ENCODE data around the gene RGPD4.
"Not testable (repeated sequence)": the region's sequence is repeated elsewhere in the genome, so short reads cannot be mapped to it uniquely, and the experiment has no call there.

Gene RGPD4

GRCh38 chr2:107826749-107827148 lies at the start of gene RGPD4:
Gene RGPD4, plus strand, starts transcription at chr2:107826892. Its CDS starts 122 bp downstream, at chr2:107827014.
- not testable (repeated sequence) for DNase-seq

DNA sequence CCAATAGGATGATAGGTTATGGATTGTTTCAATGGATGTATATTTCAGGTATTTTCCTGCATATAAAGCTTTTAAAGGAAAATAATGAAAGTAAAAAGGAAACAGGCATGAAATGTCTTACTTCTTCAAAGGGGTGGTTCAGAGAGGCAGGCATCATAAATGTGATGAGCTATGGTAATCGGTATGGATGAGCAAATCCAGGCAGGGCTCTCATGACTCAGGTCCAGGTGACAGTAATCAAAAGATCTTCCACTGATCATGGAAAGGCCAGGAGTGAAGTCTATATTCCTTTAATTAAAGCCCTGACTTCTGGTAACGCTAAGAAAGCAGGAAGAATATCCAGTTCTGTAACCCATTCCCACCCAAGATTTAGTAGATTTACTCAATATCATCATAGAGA lies 48.7 kb upstream of the RGPD4 start:
- DNase-seq: no peak

GRCh38 chr2:107785756-107786155 lies 40.9 kb upstream of the RGPD4 start:
- DNase-seq: no peak

DNA sequence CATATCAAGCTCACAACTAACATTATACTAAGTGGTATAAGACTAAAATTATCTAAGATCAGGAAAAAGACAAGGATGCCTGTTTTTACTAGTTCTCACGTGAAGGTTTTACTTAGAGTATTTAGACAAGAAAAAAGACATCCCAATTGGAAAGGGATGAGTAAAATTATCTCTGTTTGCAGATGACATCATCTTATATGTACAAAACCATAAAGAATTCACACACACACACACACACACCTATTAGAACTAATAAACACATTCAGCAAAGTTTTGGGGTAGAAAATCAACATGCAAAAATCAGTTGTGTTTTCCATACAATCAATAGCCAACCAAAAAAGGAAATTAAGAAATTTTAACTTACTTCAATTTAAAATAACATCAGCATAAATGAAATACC lies 35.9 kb upstream of the RGPD4 start:
- no peak for DNase-seq

GRCh38 chr2:107801498-107801897 lies 25.2 kb upstream of the RGPD4 start:
- no peak for DNase-seq

DNA sequence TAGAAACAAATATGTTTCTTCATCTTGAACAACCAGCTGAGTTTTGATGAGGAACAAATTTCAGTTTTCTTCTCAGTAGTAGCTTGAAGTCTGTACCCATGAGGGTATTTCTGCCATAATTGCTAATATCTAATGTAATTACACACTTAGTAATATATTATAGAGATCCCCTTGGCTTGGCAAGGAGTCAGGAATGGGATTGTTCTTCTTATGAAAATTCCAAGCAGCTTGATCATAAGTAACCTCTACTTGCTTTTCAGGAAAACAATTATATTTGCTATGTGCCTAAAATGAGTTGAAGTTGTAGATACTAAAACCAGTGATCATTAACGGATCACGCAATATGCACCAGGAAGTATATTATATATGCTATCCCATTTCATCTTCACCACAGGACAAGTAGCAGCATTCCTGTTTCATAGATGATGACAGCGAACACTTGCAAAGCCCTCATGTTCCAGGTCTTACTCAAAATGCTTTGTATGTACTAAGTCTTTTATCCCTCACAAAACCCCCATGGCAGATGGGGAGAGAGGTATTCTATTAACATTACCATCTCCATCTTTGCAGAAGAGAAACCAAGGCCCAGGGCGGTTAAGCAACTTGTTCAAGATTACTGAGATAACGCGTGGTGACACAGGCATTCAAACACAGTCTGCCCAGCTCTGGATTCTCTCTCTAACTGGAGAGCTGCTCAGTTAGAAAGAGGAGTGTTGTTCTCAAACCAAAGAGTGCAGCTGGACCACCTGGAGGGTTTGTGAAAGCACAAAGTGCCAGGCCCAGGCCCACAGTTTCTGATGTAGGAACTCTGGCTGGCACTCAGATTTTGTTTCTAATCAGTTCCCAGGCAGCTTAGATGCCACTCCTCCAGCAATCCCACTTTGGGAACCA lies 21.8 kb upstream of the RGPD4 start:
- no peak for DNase-seq

- no peak for DNase-seq
Observed at GRCh38 chr2:107806901-107807300, 19.8 kb upstream of the RGPD4 start.

DNA sequence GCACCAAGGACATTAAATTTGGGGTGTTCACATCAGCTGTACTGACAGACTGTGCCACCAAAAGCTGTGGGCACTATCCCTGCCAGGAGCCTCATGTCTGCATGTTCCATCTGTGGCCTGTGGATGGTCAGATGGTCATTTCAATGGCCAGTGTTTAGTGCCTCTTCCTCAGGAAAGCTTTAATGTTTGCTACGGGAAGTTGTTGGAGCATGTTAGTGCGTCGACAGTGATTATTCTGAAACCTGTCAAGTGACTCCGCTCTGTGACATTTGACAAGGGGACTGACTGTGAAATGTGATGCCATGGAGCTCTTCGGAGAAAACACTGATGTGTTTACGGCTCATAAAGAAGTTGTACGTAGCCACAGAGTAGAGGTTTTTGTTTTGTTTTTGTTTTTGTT lies 18.7 kb upstream of the RGPD4 start:
- no peak for DNase-seq

DNA sequence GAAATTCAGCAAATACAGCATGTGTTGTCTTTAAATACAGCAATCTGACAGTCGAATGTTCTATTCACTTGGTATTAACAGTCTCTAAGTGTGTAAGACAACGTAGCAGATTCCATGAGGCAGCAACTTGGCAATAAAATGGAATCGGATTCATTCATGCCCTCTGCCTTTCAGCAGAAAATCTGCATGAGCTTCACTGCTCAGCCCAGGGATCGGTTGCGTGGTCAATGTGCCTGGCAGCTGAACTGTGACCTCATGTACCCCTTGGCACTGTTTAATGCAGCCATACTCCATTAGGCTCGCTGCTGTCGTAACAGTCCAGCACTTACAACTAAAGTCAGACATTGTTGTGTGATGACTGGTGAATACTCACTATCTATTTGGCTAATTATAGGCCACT lies 17.7 kb upstream of the RGPD4 start:
- DNase-seq: no peak

GRCh38 chr2:107809835-107810234 lies 16.9 kb upstream of the RGPD4 start:
- no peak for DNase-seq

- DNase-seq: no peak
Observed at GRCh38 chr2:107810734-107811133, 16.0 kb upstream of the RGPD4 start.

DNA sequence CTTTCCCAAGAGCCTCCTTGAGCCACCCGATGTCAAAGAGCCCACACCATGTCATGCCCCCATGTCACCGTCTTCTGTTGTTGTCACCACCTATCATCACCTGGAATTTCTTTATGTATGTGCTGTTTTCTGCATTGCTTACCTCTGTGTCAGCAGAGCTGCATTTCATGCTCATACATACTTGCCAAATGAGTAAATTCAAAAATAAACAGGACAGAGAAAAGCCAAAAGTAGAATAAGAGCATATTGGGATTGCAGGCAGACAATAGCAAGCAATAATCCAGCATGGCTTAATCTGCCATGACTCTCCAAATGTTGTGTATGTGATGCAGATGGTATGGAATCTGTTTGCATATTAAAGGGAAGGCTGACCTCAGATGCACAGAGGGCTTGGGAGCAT lies 15.3 kb upstream of the RGPD4 start:
- no peak for DNase-seq

GRCh38 chr2:107812006-107812405 lies 14.7 kb upstream of the RGPD4 start:
- no peak for DNase-seq

DNA sequence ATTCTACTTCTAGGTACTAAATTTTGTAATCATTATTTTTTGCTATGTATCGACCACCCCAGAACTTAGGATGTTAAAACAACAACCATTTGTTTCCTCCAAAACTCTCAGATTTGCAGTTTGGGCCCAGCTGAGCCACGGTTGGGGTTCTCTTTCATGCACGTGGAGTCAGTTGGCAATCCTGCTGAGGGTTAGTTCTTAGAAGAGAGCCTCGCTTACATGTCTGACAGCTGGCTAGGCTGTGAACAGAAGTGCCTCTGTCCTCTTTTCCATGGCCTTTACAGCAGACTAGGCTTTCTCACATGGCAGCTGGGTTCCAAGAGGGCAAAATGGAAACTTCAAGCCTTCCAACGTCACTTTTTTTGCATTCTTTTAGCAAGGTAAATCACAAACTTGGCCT lies 9.3 kb upstream of the RGPD4 start:
- no peak for DNase-seq

- no peak for DNase-seq
Observed at GRCh38 chr2:107822302-107822701, 4.4 kb upstream of the RGPD4 start.

GRCh38 chr2:107824451-107825205 lies 2.1 kb upstream of the RGPD4 start:
- no peak for DNase-seq

DNA sequence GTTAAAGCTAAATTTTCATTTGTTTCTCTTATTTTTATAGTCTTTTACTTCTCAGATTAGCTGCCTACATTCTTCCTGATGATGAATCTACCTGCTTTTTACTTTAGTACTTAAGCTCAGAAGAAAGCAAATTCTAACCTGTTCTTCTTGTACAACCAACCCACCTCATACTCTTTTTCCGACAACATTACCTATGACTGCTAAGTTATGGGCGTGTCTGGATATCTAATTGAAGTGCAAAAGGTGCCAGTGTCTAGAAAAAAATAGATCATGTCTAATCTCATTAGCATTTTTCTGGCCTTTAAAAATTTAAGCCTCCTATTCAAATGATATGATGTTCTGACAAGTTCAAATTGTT lies 1.5 kb upstream of the RGPD4 start:
- DNase-seq: no peak

DNA sequence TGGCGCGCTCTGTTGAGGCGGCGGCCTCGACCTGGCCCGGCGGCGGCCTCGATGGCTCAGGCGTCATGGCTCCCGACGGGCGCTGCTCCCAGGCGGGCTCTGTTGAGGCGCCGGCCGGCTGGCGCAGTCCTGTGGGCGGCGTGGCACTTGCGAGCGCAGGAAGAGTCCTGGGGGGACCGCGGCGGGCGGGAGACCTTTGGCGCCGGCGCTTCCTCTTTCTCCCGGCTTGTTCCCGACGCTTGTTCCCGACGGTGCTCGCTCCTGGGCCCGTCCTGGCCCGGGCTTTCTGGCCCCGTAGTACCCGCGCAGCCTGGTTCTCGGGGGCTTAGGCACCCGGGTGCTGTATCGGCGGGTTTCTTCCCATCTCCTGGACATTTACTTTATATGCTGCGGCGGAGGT lies 2.8 kb downstream of the RGPD4 start:
- DNase-seq: not testable (repeated sequence)

DNA sequence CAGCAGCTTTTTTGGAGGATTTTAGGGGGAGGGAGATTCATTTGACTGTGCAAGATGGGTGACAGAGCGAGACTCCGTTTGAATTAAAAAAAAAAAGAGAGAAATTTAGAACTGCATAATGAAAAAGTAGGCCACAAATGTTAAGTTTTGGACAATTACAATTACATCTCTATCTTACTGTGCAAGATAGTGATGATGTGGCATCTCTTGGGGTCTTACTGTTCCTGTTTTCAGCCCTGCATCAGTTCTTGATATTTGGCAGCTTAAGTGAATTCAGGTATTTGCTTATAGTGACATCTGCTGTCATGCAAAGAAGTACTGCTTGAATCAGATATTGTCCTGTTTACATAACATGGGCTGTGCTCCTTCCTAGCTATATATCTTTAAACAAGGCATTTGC lies 6.5 kb downstream of the RGPD4 start:
- DNase-seq: not testable (repeated sequence)

GRCh38 chr2:107833618-107834017 lies 6.9 kb downstream of the RGPD4 start:
- DNase-seq: not testable (repeated sequence)

DNA sequence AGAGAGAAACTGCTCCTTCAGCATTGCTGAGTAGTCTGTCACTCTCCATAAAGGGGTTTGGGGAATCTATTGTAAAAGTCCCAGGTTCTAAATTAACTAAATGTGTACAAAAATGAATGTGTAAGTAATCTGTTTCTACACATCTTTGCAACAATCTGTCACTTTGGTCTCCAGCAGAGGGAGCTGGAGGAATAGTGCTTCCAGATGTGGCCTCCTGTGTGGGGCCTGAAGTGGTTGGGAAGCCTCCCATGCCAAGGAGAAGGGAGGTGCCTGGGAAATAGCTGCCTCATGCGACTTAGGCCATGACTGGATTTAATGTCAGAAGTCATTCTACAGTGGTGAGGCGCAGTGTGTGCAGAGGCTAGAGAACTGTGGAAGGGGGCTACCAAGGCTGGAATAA lies 89.4 kb downstream of the RGPD4 start:
- DNase-seq: not testable (repeated sequence)

DNA sequence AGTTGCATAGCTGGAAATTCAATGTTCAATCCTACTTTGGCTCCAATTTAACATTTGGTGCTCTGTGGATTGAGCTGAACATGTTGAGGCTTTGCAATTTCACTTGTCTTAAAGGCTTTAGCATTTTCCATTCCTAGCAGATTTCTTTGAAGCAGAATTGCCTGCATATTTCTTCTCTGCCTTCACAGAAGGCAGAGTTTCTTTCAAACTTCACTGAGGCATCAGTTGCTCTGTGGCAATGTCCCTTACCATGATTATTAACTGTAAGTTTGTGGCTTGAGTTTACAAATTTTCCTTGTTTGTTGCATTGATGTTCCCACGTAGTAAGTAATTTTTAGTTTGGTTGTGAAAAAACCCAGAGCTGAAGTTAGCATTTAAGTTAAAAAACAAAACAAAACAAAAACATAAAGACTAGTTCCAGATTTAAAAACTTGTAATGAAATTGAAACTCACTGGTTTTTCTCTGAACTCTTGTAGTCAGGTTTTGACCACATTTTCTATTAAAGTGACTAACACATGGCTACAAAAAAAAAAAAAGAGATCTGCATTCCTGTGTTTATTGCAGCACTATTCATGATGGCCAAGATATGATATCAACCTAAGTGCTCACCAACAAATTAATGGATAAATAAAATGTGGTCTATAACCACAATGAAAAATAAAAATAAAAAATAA lies 90.1 kb downstream of the RGPD4 start:
- DNase-seq: not testable (repeated sequence)

GRCh38 chr2:107927034-107927534 lies 100.4 kb downstream of the RGPD4 start:
- DNase-seq: no peak
